ENCODE data around the gene NOTCH3. TPM values are rescaled to one million over a fixed set of nuclear protein-coding genes. Genes with fewer than 3 reads are reported as not detected.
A peak's percentile ranks its signal among the peaks of the same experiment; 100 is the strongest.

Gene NOTCH3
- polyA plus RNA-seq, 4 donors = 87.3 to 127 (median 122) TPM

- DNase-seq (ENCODE audit: low read depth in 4 of 4, low spot score in 2 of 4) = no peak
Measured at GRCh38 chr19:15126131-15126910, 74.5 kb downstream of the NOTCH3 start.

- peak; percentile 82 to 98 (median 92) for DNase-seq (ENCODE audit: low read depth in 4 of 4, low spot score in 2 of 4)
Measured at GRCh38 chr19:15125232-15126067, 75.3 kb downstream of the NOTCH3 start.

GRCh38 chr19:15124572-15125231, 76.1 kb downstream of the NOTCH3 start:
- peak in 1 of 4 donors; percentile 4 for DNase-seq (ENCODE audit: low read depth in 4 of 4, low spot score in 2 of 4)

DNA sequence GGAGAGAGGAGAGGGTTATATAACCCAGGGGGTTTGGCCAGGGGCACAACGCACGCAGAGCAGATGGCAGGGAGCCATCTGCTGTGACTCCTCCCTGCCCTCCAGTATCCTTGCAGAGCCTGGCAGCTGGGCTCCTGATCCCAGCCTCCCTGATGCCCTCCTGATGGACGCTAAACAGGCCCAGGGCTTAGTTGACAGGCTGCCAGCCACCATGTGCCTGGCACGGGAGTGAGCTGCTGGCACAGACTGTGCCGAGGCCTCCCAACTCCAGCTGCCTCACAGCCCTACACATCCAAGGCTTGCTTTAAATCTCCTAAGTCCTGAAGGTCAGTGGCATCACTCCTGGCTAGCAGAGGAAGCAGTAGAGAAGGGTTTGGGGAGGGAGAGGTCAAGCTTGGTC, 76.9 kb downstream of the NOTCH3 start:
- no peak for DNase-seq (ENCODE audit: low read depth in 4 of 4, low spot score in 2 of 4)

DNA sequence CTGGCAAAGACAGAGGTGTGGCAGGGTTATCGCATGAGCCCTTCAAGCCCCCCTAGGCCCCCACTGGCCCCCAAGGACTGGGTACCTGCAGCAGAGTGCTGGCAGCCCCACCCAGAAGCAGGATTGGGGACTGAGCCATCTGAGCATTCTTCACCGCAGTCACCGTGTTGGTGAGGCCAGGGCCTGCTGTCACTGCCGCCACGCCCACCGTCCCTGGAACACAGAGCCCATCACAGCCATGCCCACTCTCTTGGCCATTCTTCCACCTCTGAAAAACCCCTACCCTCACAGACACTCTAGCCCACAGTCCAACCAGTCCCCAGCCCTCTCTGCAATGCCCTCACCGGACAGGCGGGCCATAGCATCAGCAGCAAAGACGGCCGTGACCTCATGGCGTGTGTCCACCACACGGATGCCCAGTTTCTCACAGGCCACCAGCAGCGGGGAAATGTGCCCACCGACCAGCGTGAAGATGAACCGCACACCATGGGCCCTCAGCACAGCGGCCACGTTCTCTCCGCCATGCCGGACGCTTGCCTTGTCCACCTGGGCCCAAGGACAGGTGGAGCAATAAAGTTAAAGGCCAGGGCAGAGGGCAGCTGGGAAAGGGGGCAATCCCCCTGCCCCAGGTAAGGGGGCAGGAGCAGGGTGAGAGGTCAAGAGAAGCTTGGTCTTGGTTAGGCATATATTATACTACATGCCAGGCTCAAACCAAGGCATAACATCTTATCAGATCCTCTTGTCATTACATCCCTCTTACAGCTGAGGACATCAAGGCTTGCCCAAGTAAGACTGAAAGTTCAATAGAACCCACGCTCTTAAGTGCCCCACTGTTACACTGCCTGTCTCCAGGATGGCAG, 77.5 kb downstream of the NOTCH3 start:
- no peak for DNase-seq (ENCODE audit: low read depth in 4 of 4, low spot score in 2 of 4)

DNA sequence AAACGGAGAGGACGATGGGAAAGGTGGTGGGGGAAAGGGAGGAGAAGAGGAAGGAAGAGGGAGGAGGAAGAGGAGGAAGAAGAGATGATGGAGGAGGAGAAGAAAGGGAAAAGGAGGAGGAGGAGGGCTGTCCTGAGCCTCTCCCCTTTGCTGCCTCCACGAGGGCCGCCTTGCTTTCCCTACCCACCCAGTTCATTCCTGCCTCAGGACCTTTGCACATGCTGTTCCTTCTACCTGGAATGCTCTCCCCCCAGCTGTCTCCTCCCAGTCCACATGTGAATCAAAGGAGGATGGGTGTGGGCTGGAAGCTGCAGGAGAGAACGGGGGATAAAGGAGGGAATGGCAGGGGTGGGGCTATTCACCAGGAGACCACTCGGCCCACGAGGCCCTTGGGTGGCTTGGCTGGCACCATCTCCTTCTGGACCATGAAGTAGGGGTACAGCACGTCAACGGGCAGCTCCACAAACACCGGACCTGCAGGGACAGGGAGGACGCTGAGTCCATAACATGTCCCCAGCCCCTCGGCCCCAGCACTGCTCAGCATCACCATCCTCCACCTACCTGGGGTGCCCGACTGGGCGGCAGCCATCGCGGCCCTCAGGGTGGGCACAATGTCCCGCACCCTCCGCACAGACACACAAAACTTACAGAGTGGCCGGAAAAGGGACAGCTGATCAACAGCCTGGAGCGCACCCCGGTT, 78.3 kb downstream of the NOTCH3 start:
- no peak for DNase-seq (ENCODE audit: low read depth in 4 of 4, low spot score in 2 of 4)

GRCh38 chr19:15120135-15121026, 80.4 kb downstream of the NOTCH3 start:
- DNase-seq (ENCODE audit: low read depth in 4 of 4, low spot score in 2 of 4) = no peak

DNA sequence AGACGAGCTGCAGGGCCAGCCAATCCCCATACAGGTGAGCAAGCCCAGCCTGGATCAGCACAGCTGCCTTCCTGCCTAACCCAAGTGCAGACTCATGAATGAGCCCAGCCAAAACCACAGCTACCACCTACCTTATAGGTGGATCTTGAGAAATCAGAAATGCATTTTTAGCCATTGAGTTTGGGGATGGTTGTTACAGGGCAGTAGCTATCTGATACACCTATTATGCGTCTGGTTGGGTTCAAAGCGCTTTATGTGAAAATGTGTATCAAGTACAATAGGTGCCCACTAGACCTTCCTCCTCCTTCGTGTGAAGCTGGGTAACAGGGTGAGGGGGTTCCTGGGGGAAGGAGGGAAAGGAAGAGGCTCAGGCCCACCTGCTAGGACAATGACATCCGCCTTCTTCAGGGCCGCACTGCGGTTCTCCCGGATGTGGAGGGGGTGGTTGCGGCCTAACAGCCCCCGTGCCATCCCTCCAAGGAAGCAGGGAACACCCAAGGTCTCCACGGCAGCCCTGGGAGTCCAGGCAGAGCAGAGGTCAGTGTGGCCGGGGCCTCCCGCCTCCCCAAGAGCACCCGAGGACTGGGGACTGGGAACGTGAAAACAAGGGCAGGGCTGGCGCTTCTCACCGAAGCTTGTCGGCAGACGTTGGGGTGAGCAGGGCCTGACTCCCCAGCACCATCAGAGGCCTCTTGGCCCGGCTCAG, 81.9 kb downstream of the NOTCH3 start:
- no peak for DNase-seq (ENCODE audit: low read depth in 4 of 4, low spot score in 2 of 4)

DNA sequence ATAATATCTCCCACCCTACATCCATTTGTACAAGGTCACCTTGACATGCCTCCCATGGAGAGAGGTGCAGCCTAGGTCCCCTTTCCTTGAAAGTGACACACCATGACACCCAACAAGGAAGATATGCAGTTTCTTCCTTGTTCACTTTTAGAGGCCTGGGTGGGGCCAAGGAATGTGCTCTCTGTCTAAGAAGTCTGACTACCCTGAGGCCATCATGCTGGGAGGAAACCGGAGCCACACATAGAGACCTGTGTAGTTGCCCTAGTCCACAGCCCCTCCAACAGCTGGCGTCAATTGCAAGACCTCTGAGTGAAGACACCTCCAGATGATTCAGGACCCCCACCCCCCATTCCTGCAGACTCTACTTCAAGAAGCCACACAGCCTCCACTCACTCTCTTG, 82.5 kb downstream of the NOTCH3 start:
- DNase-seq (ENCODE audit: low read depth in 4 of 4, low spot score in 2 of 4) = no peak

DNA sequence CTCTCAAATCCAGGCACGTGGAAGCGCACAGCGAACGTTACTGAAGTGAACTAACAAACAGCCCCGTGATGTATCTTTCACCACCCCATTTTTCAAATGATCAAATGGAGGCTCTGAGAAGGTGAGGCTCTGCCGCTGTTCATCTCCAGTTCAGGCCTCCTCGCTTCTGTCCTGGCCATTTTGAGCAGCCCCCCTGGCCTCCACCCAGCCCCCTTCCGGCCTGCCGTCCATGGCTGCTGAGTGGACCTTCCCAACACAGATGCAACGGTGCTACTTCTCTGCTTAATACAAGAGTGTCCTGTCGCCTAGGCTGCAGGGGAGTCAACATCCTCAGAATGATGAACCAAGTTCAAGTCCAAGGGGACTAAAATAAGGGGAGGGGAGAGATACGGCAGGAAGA, 83.9 kb downstream of the NOTCH3 start:
- DNase-seq (ENCODE audit: low read depth in 4 of 4, low spot score in 2 of 4) = no peak

- no peak for DNase-seq (ENCODE audit: low read depth in 4 of 4, low spot score in 2 of 4)
Measured at GRCh38 chr19:15115762-15116615, 84.8 kb downstream of the NOTCH3 start.

DNA sequence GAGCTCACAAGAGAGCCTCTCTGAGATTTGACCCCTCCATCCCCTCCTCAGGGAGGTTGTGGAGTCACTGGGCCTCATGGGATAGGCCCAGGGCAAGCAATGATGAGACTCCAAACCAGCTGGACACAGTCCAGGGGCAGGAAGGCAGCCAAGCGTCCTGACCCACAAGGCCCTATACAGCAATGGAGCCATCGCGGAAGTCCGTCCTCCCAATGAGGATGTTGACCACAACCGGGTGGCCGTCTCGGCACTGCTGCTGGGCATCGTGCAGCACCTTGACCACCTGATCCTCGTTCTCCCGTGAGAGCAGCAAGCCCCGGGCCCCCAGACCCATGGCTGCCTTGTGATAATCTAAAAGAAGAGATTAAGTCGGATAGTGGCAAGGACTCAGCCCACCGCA, 85.7 kb downstream of the NOTCH3 start:
- no peak for DNase-seq (ENCODE audit: low read depth in 4 of 4, low spot score in 2 of 4)

GRCh38 chr19:15114153-15114540, 86.6 kb downstream of the NOTCH3 start:
- DNase-seq (ENCODE audit: low read depth in 4 of 4, low spot score in 2 of 4) = no peak

GRCh38 chr19:15113245-15114152, 87.3 kb downstream of the NOTCH3 start:
- no peak for DNase-seq (ENCODE audit: low read depth in 4 of 4, low spot score in 2 of 4)

- no peak for DNase-seq (ENCODE audit: low read depth in 4 of 4, low spot score in 2 of 4)
Measured at GRCh38 chr19:15112385-15112784, 88.4 kb downstream of the NOTCH3 start.

DNA sequence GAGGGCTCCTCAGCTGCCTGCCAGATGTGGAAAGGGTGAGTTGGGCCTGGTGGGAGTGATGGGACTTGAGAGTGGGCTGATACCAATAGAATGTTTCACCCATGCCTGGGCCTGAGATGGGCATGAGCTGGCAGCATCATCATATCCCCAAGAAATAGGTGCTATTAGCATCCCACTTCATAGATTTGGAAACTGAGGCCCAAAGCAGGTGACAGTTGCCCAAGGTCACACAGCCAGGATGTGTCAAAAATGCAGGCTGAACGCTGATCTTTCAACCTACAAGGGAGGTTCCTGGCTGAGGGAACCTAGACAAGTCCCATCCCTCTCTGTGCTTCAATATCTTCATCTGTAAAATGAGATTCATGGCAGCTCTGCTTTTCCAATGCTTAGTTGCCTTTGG, 89.0 kb downstream of the NOTCH3 start:
- DNase-seq (ENCODE audit: low read depth in 4 of 4, low spot score in 2 of 4) = no peak
